Cardiac muscle cell (in vitro differentiated cells and primary cell): Measurements from ENCODE around the gene DCTN4. TPM values are rescaled to one million over a fixed set of nuclear protein-coding genes. Genes with fewer than 3 reads are reported as not detected.

Source experiments
- DNase-seq, 2 donors: peaks; one replicate each; pipeline versions ENCODE4 v3.0.0 to v3.0.0-alpha.2; 2010 to 2017; ENCODE audit warnings: low read depth in 1 of 2, low spot score in 1 of 2
- H3K27ac ChIP-seq: fragments of 200-600 bp; sonication (generic); 2 replicates; pipeline ENCODE4 v1.5.1; 2016
- H3K27me3 ChIP-seq: fragments of 200-600 bp; sonication (generic); 2 replicates; pipeline ENCODE4 v1.6.0; 2016; ENCODE audit warnings: control low read depth
- H3K36me3 ChIP-seq: fragments of 200-600 bp; sonication (generic); 2 replicates; pipeline ENCODE4 v1.5.1; 2016; ENCODE audit warnings: control low read depth
- H3K4me1 ChIP-seq: fragments of 200-600 bp; sonication (generic); 2 replicates; pipeline ENCODE4 v1.8.1; 2017; ENCODE audit warnings: low read depth, mild to moderate bottlenecking, mixed run types
- H3K4me3 ChIP-seq: fragments of 200-600 bp; sonication (generic); 2 replicates; pipeline ENCODE4 v1.5.1; 2016; ENCODE audit warnings: mild to moderate bottlenecking
- H3K9me3 ChIP-seq: fragments of 200-600 bp; sonication (generic); 2 replicates; pipeline ENCODE4 v1.5.1; 2017; ENCODE audit warnings: low read depth, mild to moderate bottlenecking, control low read depth
- CTCF ChIP-seq: IDR thresholded peaks from 2 replicates; pipeline ENCODE4 v1.5.1; 2012; ENCODE audit warnings: low read depth, mild to moderate bottlenecking, low read length
- polyA plus RNA-seq: library from polyadenylated mRNA; unstranded; fragments of >200 nt; fragmentation: Nextera tagmentation; extraction: Ambion mirVana; gene quantifications from 2 replicates; pipeline ENCODE4 v1.2.1, GENCODE V29; 2016
- total RNA-seq: library from RNA; depleted of rRNA; stranded (reverse); fragments of >200 nt; gene quantifications from 2 replicates; pipeline ENCODE4 v1.2.3, GENCODE V29; 2016

DCTN4 gene
- total and polyA plus RNA-seq, 2 experiments from 2014 or later = 26.7 to 46.2 TPM

- no peak for DNase-seq
- Histone ChIP-seq H3K4me3 (no peak overlapping the region), H3K4me1 (no peaks in the 10 kb centered on the region), H3K27ac (peak overlapping the region; percentile 53), H3K27me3 (no peaks in the 10 kb centered on the region), H3K36me3 (peaks cover 52% of the 10 kb centered on the region), H3K9me3 (no peaks in the 10 kb centered on the region)
- TF ChIP-seq CTCF = no peak
Observed at GRCh38 chr5:150690760-150691159, 68.1 kb downstream of the DCTN4 start.

GRCh38 chr5:150689120-150689519 lies 69.7 kb downstream of the DCTN4 start:
- Histone ChIP-seq H3K27me3 (no peaks in the 10 kb centered on the region), H3K27ac (no peak overlapping the region)
- no peak for DNase-seq

GRCh38 chr5:150676578-150676977 lies 82.2 kb downstream of the DCTN4 start:
- Histone ChIP-seq H3K27ac (no peak overlapping the region), H3K27me3 (no peaks in the 10 kb centered on the region), H3K4me3 (no peak overlapping the region), H3K4me1 (no peaks in the 10 kb centered on the region), H3K36me3 (no peaks in the 10 kb centered on the region), H3K9me3 (no peaks in the 10 kb centered on the region)
- TF ChIP-seq CTCF = no peak
- DNase-seq = no peak

More at GRCh38 chr5:150689120-150689519, 69.7 kb downstream of the DCTN4 start:
- TF ChIP-seq CTCF = no peak
- no peaks in the 10 kb centered on the region for H3K4me1 ChIP-seq
- H3K36me3 ChIP-seq = peaks cover 35% of the 10 kb centered on the region
- no peak overlapping the region for H3K4me3 ChIP-seq
- no peaks in the 10 kb centered on the region for H3K9me3 ChIP-seq

- no peak for TF ChIP-seq CTCF
- H3K4me3 ChIP-seq = no peak overlapping the region
- no peaks in the 10 kb centered on the region for H3K27me3 ChIP-seq
- H3K4me1 ChIP-seq = no peaks in the 10 kb centered on the region
- no peak overlapping the region for H3K27ac ChIP-seq
- H3K9me3 ChIP-seq = no peaks in the 10 kb centered on the region
- H3K36me3 ChIP-seq = no peaks in the 10 kb centered on the region
- peak in 1 of 2 donors; percentile 13 for DNase-seq
Observed at GRCh38 chr5:150675069-150675468, 83.7 kb downstream of the DCTN4 start.

GRCh38 chr5:150674341-150674821 lies 84.4 kb downstream of the DCTN4 start:
- Histone ChIP-seq H3K36me3 (no peaks in the 10 kb centered on the region), H3K4me1 (no peaks in the 10 kb centered on the region), H3K27me3 (no peaks in the 10 kb centered on the region), H3K9me3 (no peaks in the 10 kb centered on the region), H3K27ac (peak overlapping the region; percentile 44), H3K4me3 (no peak overlapping the region)
- no peak for DNase-seq
- TF ChIP-seq CTCF = no peak

- TF ChIP-seq CTCF = no peak
- H3K36me3 ChIP-seq = no peaks in the 10 kb centered on the region
- H3K27ac ChIP-seq = no peak overlapping the region
- DNase-seq = no peak
- H3K4me3 ChIP-seq = peak overlapping the region; percentile 56
- no peaks in the 10 kb centered on the region for H3K4me1 ChIP-seq
- H3K9me3 ChIP-seq = no peaks in the 10 kb centered on the region
- no peaks in the 10 kb centered on the region for H3K27me3 ChIP-seq
Observed at GRCh38 chr5:150672884-150673275, 85.9 kb downstream of the DCTN4 start.
